H7 (cell line): ENCODE results near the gene MASP2. TPM values are rescaled to one million over a fixed set of nuclear protein-coding genes. Genes with fewer than 3 reads are reported as not detected.

Source experiments
- DNase-seq: peaks from one replicate; pipeline ENCODE4 v3.0.0; 2012
- H3K27me3 ChIP-seq: 2 replicates; pipeline ENCODE4 v1.6.0; 2011; ENCODE audit warnings: mild to moderate bottlenecking, low read length; ENCODE audit not compliant: control insufficient read depth, insufficient read depth
- H3K36me3 ChIP-seq: replicated peaks from 2 replicates; pipeline ENCODE4 v1.5.1; 2011; ENCODE audit warnings: low read length; ENCODE audit not compliant: control insufficient read depth, insufficient read depth
- H3K4me3 ChIP-seq: 2 replicates; pipeline ENCODE4 v1.5.1; 2011; ENCODE audit warnings: low read depth, mild to moderate bottlenecking, control low read depth, low read length, moderate library complexity; ENCODE audit not compliant: insufficient read depth
- total RNA-seq: library from RNA; depleted of rRNA; stranded (reverse); fragments of >200 nt; shearing (Covaris generic); gene quantifications from 2 replicates; pipeline ENCODE4 v1.2.3, GENCODE V29; 2014

The MASP2 gene
- total RNA-seq, 1 experiment from 2014 or later, result 0.17 TPM

DNA sequence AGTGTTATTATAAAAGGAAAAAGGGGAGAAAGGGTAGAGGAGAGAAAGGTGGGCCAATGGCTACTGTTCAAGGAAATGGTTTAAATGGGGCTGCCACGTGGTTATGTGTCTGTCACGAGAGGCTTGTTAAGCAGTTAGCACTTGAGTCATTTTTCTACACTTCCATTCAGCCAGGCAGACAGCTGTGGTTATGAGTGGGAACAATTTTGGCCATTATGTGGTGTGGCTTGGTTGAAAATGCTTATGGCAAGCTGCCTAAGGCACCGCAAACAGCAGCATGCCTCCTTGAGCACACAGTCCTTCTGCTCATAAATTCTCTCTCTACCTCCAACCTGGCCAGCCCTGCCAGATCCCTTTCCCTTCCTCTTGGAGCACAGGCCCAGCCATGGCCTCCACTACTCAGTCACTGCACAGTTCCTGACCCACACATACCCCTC, 15.9 kb upstream of the MASP2 start:
- no peak for DNase-seq
- Histone ChIP-seq H3K27me3 (no peaks in the 10 kb centered on the region), H3K4me3 (no peak overlapping the region), H3K36me3 (peaks cover 20% of the 10 kb centered on the region)

DNA sequence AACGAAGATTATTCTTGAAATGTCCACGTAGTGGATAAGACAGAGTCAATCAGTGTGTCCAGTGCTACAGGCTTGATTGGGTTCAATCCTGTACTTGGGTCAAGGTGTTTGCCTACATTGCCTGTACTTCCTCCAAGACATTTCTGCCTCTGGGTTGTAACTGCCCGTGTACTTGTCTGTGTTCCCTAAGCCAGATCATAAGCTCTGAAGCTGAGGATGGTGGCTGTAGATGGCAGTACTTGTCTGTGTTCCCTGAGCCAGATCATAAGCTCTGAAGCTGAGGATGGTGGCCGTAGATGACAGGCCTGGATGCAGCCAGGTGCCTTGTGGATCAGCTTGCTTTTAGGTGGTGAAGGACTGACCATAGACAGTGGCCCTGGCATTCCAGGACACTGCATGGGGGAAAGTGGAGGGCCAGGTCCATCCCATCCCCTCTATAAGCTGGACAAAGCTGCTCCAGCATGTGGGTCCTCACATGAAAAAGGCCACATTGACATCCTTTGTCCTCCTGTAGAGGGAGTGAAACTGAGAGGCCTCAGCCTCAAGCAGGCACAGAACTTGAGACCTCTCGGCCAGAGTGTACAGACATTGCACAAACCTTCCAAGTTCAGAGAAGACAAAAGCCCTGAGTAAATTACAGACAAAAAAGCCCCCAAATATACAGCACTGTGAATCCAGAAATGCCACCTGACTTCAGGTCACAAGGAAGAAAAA, 14.8 kb upstream of the MASP2 start:
- DNase-seq, result no peak
- no peak overlapping the region for H3K4me3 ChIP-seq
- H3K27me3 ChIP-seq, result no peaks in the 10 kb centered on the region
- H3K36me3 ChIP-seq, result peaks cover 18% of the 10 kb centered on the region

DNA sequence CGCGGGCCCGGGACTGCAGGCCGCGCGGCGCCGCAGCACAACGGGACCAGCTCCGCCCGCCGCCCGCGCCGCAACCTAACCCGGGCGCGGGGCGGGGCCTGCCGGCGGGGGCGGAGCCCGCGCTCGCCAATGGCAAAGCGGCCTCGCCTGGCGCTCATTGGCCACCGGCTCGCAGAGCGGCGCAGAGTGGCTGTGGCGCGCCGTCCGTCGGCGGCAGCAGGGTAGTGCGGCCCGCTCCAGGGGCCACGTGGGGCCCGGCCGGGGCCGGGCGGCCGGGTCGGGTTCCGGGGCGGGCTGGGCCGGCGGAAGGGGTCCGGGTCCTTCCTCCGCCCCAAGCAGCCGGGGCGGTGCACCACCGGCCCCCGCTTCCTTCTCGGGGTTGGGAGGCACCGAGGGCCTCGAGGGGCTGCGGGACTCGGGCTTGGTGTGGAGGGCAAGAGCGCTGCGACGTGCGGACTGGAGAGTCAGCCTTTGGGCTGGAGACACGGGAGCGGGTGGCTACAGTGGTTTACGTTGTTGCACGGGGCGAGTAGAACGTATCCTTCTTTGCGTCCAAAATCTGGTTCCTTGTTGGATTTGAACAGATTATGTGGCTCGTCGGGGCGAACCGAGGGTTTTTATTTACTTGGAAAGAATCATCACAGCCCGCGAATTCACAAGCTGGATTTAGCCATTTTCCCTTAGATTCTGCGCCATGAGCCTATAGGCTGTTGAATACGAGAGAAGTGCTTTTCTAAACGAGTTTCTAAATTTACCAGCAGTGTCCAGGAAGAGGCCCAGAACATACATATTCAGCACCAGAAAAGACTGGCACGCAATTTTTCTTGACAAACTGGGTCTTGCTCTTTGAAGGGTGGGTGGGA, 13.2 kb upstream of the MASP2 start, which contains the start of gene SRM:
Gene SRM, minus strand, starts transcription at position 51 of the 863 bp plus-strand sequence. CDS start 75 bp downstream, outside the sequence.
- Histone ChIP-seq H3K27me3 (no peaks in the 10 kb centered on the region), H3K4me3 (peak within 1 kb of the TSS; percentile 98), H3K36me3 (peaks cover 20% of the 10 kb centered on the region)
- peak; percentile 100 for DNase-seq

DNA sequence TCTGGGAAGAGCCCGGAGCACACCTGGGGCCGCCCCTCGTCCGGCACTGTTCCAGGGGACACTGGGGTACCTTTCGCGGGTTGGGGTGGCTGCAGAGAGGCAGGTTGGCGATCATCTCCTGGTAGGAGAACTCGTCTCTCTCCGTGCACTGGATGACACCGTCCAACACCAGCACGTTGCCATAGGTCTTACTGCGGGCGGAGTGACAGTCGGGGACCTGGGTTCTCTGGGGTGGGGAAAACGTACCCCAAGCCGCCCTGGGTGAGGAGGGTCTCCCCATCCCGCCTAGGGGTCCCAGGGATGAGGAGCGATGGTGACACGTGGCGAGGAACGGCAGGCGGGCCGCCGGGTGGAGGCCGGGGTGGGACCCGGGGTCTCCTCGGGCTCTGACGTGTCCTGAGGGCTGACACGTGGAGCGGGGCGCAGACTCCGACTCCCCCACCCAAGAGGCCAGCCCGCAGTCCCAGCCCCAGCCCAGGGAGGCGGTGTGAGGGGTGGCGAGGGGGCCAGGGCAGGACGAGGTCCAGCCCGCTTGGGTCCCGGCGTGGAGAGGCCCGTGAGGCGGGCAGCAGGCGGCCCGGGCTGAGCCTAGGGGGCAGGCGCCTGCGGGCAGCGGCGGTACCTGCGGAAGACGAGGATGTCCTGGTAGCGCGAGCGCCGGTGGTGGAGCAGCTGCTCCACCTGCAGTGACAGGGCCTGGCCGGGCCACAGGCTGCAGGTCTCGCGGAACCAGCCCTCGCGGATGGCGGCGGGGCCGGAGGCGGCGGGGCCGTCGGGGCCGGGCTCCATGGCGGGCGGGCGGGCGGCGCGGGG, 12.3 kb upstream of the MASP2 start:
- H3K4me3 ChIP-seq, result peak overlapping the region; percentile 98
- peak; percentile 85 for DNase-seq

DNA sequence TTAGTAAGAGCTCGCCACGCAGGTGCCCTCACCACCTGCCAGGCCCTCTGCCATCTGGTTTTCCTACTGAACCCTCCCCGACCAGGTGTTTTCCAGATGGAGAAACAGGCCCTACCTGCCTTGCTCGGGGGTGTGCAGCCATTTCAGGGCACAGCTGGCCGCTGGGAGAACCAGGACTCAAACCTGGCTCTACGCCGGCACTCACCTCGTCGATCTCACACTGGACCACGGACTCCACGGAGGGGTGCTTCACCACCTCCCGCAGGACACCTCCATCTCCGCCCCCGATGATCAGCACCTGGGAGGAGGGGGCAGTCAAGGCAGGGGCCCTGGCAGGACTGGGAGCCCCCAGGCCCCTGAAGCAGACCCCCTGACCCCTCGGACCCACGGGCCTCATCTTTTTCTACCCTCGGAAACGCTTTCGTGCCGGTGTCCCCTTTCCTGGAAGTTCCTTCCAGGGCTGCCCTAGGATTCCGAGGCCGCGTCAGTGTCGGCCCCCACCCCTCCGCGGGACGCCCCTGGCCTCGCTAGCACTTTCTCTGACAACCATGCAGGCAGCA, 11.6 kb upstream of the MASP2 start:
- peak; percentile 72 for DNase-seq

More for the DNA sequence above, 12.3 kb upstream of the MASP2 start:
- Histone ChIP-seq H3K36me3 (peaks cover 17% of the 10 kb centered on the region), H3K27me3 (no peaks in the 10 kb centered on the region)

DNA sequence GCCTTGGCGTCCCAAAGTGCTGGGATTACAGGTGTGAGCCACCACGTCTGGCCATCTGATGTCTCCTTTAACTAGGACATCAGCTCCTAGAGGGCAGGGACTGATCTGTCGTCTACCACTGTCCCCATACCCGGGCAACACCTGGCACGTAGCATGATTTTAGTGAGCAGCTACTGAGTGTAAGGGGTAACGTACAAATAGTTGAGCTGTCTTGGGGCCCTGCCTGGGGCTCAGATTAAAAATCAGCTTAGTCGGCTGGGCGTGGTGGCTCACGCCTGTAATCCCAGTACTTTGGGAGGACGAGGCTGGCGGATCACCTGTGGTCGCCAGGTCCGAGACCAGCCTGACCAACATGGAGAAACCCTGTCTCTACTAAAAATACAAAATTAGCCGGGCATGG, 11.0 kb upstream of the MASP2 start:
- DNase-seq, result no peak
- Histone ChIP-seq H3K4me3 (no peak overlapping the region), H3K36me3 (peaks cover 17% of the 10 kb centered on the region), H3K27me3 (no peaks in the 10 kb centered on the region)

More for the DNA sequence above, 11.6 kb upstream of the MASP2 start:
- Histone ChIP-seq H3K4me3 (peak overlapping the region; percentile 98), H3K27me3 (no peaks in the 10 kb centered on the region), H3K36me3 (peaks cover 17% of the 10 kb centered on the region)

DNA sequence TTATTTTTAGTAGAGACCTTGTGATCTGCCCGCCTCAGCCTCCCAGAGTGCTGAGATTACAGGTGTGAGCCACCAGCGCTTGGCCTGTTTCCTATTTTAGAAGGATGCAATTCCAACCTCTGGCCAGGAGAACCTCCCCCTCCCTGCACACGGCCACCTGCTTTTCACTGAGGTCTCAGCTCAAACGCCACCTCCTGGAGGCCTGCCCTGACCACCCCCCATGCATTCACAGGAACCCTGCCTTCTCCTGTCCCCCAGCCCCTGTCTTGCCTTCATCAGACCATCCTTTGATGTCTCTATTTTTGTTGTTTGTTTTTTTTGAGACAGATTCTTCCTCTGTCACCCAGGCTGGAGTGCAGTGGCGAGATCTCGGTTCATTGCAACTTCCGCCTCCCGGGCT, 10.4 kb upstream of the MASP2 start:
- peak; percentile 65 for DNase-seq
- Histone ChIP-seq H3K4me3 (no peak overlapping the region), H3K27me3 (no peaks in the 10 kb centered on the region), H3K36me3 (peaks cover 17% of the 10 kb centered on the region)

DNA sequence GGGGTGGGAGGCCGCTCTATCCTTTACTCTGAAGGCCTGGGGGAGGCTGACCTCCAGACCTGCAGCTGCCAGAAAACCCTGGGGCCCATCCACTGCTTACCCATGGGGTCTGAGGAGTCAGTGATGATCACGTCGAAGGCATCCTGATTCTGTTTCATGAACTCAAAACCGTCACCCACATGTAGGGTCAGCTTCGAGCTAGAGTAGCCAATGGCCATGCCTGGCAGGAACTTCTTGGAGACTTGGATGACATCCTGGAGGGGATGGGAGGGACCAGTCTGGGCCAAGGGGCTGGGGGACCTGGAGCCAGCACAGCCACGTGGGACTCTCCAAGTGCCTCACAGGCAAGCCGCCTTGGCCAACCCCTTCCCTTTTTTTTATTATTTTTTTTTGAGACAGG, 9.5 kb upstream of the MASP2 start:
- DNase-seq, result no peak
- Histone ChIP-seq H3K4me3 (no peak overlapping the region), H3K27me3 (no peaks in the 10 kb centered on the region), H3K36me3 (peaks cover 14% of the 10 kb centered on the region)

DNA sequence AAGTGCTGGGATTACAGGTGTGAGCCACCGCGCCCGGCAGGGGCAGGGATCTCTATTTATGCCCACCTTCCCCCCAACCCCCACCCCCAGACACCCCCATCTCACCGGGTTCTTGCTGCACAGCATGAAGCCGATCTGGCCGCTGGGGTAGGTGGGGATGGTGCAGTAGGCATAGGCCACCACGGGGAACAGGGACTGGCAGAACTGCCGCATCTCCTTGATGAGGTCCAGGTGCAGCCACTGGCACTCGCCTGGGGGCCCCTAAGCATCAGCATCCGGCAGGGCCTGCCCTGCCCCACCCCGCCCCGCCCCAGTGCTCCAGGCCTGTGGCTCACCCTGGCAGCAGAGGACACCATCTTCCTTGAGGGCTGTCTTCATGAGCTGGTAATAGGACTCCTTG, 8.6 kb upstream of the MASP2 start:
- Histone ChIP-seq H3K27me3 (no peaks in the 10 kb centered on the region), H3K36me3 (peaks cover 14% of the 10 kb centered on the region), H3K4me3 (no peak overlapping the region)
- DNase-seq, result peak; percentile 49

DNA sequence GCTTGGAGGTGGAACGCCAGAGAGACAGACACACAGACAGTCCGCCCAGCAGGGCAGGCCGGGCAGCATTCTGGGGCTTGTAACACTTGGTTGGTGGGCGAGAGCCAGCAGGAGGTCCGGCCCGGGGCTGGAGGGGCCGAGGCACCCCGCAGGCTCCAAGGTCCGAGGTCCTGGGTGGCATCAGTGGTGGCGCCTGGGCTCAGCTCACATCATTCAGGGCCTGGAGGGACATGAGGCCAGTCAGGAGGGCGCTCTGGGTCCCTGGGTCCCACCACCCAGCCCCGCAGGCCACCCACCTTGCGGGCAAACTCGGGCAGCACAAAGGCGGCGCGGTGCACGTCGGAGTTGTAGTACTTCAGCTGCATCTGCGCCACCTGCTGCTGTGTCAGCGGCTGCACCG, 7.6 kb upstream of the MASP2 start:
- Histone ChIP-seq H3K36me3 (peaks cover 14% of the 10 kb centered on the region), H3K4me3 (no peak overlapping the region), H3K27me3 (no peaks in the 10 kb centered on the region)
- peak; percentile 61 for DNase-seq

DNA sequence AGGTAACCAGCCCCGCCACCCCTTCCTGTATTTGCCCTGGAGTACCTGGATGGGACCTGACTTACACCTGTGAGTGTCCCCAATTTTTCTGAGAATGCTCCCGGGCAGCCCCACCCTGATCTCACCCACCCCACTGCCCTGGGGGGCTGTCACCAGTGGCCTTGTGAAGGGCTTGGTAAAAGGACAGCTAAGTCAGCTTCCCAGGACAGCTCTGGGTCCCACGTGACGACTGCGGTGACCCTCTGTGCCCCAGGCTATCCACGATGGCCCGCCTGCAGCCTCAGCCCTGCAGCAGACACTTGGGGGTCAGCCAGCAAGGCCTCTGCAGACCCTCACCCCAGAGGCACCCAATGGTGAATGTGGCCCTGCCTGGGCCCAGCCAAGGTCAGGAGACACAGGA, 7.1 kb upstream of the MASP2 start:
- Histone ChIP-seq H3K36me3 (peaks cover 14% of the 10 kb centered on the region), H3K4me3 (no peak overlapping the region), H3K27me3 (no peaks in the 10 kb centered on the region)
- no peak for DNase-seq

DNA sequence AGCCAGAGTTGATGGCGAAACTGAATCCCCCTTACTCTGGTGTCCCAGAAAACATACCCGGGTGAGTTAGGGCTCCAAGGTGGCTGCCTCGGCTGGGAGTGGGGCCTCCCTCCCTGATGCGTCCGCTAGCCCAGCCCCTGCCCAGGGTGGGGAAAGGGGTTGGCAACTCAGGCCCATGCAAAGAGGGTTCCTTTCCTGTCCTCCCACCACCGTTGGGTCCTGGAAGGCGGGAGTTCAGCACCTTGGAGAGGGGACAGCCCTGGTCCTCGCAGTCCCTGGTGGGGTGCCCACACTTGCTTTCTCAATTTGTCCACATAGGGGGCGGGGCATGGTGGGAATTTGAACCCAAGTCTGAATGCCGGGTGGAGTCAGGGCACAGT, 6.7 kb upstream of the MASP2 start:
- Histone ChIP-seq H3K36me3 (peaks cover 14% of the 10 kb centered on the region), H3K4me3 (no peak overlapping the region), H3K27me3 (no peaks in the 10 kb centered on the region)
- DNase-seq, result peak; percentile 93

DNA sequence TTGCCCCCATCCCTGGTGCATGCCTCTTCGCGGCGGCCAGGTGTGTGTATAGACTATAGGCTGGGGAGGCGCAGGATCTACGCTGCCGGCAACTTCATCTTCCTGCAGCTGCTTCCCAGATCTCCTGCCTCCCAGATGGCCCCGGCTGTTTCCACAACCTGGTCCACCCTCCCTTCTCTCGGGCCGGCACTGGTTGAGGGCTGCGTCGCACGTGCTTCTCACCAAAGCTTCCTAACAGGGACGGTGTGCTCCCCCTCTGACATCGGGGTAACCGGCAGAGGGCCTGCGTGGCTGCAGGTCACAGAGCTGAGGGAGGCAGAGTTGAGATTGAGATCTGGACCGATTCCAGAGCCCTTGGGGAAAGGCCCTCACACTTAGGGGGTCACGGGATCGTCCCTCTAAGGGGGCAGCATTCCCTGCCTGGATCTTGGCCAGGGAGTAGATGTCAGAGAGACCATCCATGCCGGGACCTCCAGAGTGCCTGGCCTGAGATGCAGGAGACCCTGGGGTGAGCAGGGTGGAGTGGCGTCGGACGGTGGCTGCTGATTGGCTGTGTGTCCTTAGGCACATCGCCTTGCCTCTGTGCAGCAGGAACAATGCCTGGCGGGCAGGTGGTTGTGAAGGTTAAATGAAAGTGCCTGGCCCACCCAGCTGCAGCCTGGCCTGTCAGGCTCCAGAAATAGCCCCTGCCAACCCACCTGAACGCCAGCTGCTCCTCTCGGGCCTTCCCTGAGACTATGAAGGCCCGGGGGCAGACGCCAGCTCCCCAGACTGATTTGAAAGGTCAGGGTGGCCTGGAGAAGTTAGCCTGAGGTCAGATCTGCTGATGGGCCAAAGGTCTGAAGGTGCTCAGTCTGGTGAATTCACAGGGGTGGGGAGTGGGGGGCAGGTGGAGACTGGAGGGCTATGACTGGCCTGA, 6.1 kb upstream of the MASP2 start:
- DNase-seq, result peak; percentile 84
- Histone ChIP-seq H3K27me3 (no peaks in the 10 kb centered on the region), H3K36me3 (peaks cover 14% of the 10 kb centered on the region), H3K4me3 (no peak overlapping the region)
